Activated naive CD4-positive, alpha-beta T cell treated with anti-CD3 and anti-CD28 coated beads, Interleukin-2, amount 10 ng/mL, durations not matched to agents 7 days and 5 days (primary cell): ENCODE data around the gene LIG1.
"Not testable (repeated sequence)": the region's sequence is repeated elsewhere in the genome, so short reads cannot be mapped to it uniquely, and the experiment has no call there.

Experiments used
- CTCF ChIA-PET: fragments of 350-600 bp; sonication (Branson Sonifier 250); formaldehyde crosslinking; loops from one replicate; lab custom pipeline; 2021; ENCODE audit warnings: antibody characterized with exemption; lab: Charles Lee
- DNase-seq: peaks from one replicate; pipeline ENCODE4 v3.0.0-alpha.2; 2020
- H3K27ac Mint-ChIP-seq: one replicate; pipeline ENCODE4 v1.8.0; 2021; ENCODE audit warnings: mild to moderate bottlenecking, moderate library complexity, mixed read lengths
- H3K27me3 Mint-ChIP-seq: one replicate; pipeline ENCODE4 v1.8.0; 2021; ENCODE audit warnings: mild to moderate bottlenecking, mixed read lengths
- H3K36me3 Mint-ChIP-seq: one replicate; pipeline ENCODE4 v1.8.0; 2021; ENCODE audit warnings: mixed read lengths
- H3K4me1 Mint-ChIP-seq: one replicate; pipeline ENCODE4 v1.8.0; 2021; ENCODE audit warnings: mixed read lengths
- H3K4me3 Mint-ChIP-seq: one replicate; pipeline ENCODE4 v1.8.0; 2021; ENCODE audit warnings: mild to moderate bottlenecking, moderate library complexity, mixed read lengths
- H3K9me3 Mint-ChIP-seq: one replicate; pipeline ENCODE4 v1.8.0; 2021; ENCODE audit warnings: mixed read lengths

The LIG1 gene

GRCh38 chr19:48102870-48103751, 67.0 kb downstream of the LIG1 start:
- peak; percentile 59 for DNase-seq

GRCh38 chr19:48095612-48096175, 74.5 kb downstream of the LIG1 start:
- no peak for DNase-seq
- CTCF ChIA-PET: interaction anchor here (1.4 kb wide), 1 partner anchor 12 kb away, joined by 6 read pairs; no protein-coding TSS in a partner anchor
- Mint-ChIP-seq H3K36me3 (no peaks in the 10 kb centered on the region), H3K9me3 (peaks cover 8% of the 10 kb centered on the region), H3K4me3 (no peak overlapping the region), H3K27ac (no peak overlapping the region), H3K4me1 (no peaks in the 10 kb centered on the region), H3K27me3 (peaks cover 8% of the 10 kb centered on the region)

More at GRCh38 chr19:48102870-48103751, 67.0 kb downstream of the LIG1 start:
- H3K27me3 Mint-ChIP-seq: no peaks in the 10 kb centered on the region
- no peaks in the 10 kb centered on the region for H3K36me3 Mint-ChIP-seq
- H3K4me3 Mint-ChIP-seq: no peak overlapping the region
- CTCF ChIA-PET: interaction anchor here (0.7 to 2.4 kb wide), 16 partner anchors 8 to 515 kb away, joined by 3 to 14 read pairs (median 3); no protein-coding TSS in a partner anchor
- H3K9me3 Mint-ChIP-seq: no peaks in the 10 kb centered on the region
- peaks cover 5% of the 10 kb centered on the region for H3K4me1 Mint-ChIP-seq
- no peak overlapping the region for H3K27ac Mint-ChIP-seq

- CTCF ChIA-PET: interaction anchor here (0.7 to 1.4 kb wide), 2 partner anchors 9 to 13 kb away, joined by 4 to 6 read pairs; no protein-coding TSS in a partner anchor
- Mint-ChIP-seq H3K36me3 (no peaks in the 10 kb centered on the region), H3K4me3 (no peak overlapping the region), H3K27me3 (peaks cover 9% of the 10 kb centered on the region), H3K27ac (no peak overlapping the region), H3K4me1 (no peaks in the 10 kb centered on the region), H3K9me3 (peaks cover 8% of the 10 kb centered on the region)
- DNase-seq: no peak
Measured at GRCh38 chr19:48094855-48095203, 75.3 kb downstream of the LIG1 start.

GRCh38 chr19:48094129-48094854, 75.9 kb downstream of the LIG1 start:
- H3K36me3 Mint-ChIP-seq: no peaks in the 10 kb centered on the region
- H3K9me3 Mint-ChIP-seq: peaks cover 8% of the 10 kb centered on the region
- no peak overlapping the region for H3K27ac Mint-ChIP-seq
- no peaks in the 10 kb centered on the region for H3K4me1 Mint-ChIP-seq
- no peak overlapping the region for H3K4me3 Mint-ChIP-seq
- CTCF ChIA-PET: interaction anchor here (0.7 to 1.4 kb wide), 2 partner anchors 9 to 14 kb away, joined by 4 to 6 read pairs; no protein-coding TSS in a partner anchor
- no peak for DNase-seq
- H3K27me3 Mint-ChIP-seq: peaks cover 9% of the 10 kb centered on the region

GRCh38 chr19:48091111-48091718, 78.9 kb downstream of the LIG1 start:
- H3K36me3 Mint-ChIP-seq, DNase-seq, CTCF ChIA-PET, H3K9me3 Mint-ChIP-seq, H3K27me3 Mint-ChIP-seq, H3K4me3 Mint-ChIP-seq, H3K27ac Mint-ChIP-seq, H3K4me1 Mint-ChIP-seq: not testable (repeated sequence)

GRCh38 chr19:48090281-48090802, 79.8 kb downstream of the LIG1 start:
- Mint-ChIP-seq H3K27me3 (peaks cover 9% of the 10 kb centered on the region), H3K4me1 (no peaks in the 10 kb centered on the region), H3K4me3 (no peak overlapping the region), H3K36me3 (no peaks in the 10 kb centered on the region), H3K9me3 (peaks cover 8% of the 10 kb centered on the region), H3K27ac (no peak overlapping the region)
- DNase-seq: no peak
- CTCF ChIA-PET: interaction anchor here (0.8 kb wide), 1 partner anchor 57 kb away, joined by 3 read pairs; no protein-coding TSS in a partner anchor

- H3K27ac Mint-ChIP-seq, H3K4me3 Mint-ChIP-seq, H3K9me3 Mint-ChIP-seq, H3K27me3 Mint-ChIP-seq, H3K4me1 Mint-ChIP-seq, DNase-seq, H3K36me3 Mint-ChIP-seq, CTCF ChIA-PET: not testable (repeated sequence)
Measured at GRCh38 chr19:48088991-48089390, 81.2 kb downstream of the LIG1 start.

- H3K4me1 Mint-ChIP-seq: no peaks in the 10 kb centered on the region
- H3K36me3 Mint-ChIP-seq: no peaks in the 10 kb centered on the region
- CTCF ChIA-PET: interaction anchor here (1.4 to 1.7 kb wide), 2 partner anchors 22 to 66 kb away, joined by 4 to 5 read pairs; no protein-coding TSS in a partner anchor
- no peak for DNase-seq
- H3K9me3 Mint-ChIP-seq: no peaks in the 10 kb centered on the region
- peaks cover 3% of the 10 kb centered on the region for H3K27me3 Mint-ChIP-seq
- no peak overlapping the region for H3K27ac Mint-ChIP-seq
- no peak overlapping the region for H3K4me3 Mint-ChIP-seq
Measured at GRCh38 chr19:48085904-48086864, 84.0 kb downstream of the LIG1 start.

GRCh38 chr19:48085076-48085475, 85.1 kb downstream of the LIG1 start:
- Mint-ChIP-seq H3K9me3 (no peaks in the 10 kb centered on the region), H3K27me3 (no peaks in the 10 kb centered on the region), H3K36me3 (no peaks in the 10 kb centered on the region), H3K4me3 (no peak overlapping the region), H3K4me1 (no peaks in the 10 kb centered on the region), H3K27ac (no peak overlapping the region)
- CTCF ChIA-PET: interaction anchor here (1.7 kb wide), 1 partner anchor 67 kb away, joined by 5 read pairs; no protein-coding TSS in a partner anchor
- no peak for DNase-seq

GRCh38 chr19:48081106-48081505, 89.0 kb downstream of the LIG1 start:
- no peaks in the 10 kb centered on the region for H3K9me3 Mint-ChIP-seq
- CTCF ChIA-PET: interaction anchor here (0.7 kb wide), 1 partner anchor 22 kb away, joined by 3 read pairs; no protein-coding TSS in a partner anchor
- no peaks in the 10 kb centered on the region for H3K36me3 Mint-ChIP-seq
- H3K4me1 Mint-ChIP-seq: no peaks in the 10 kb centered on the region
- H3K4me3 Mint-ChIP-seq: no peak overlapping the region
- no peaks in the 10 kb centered on the region for H3K27me3 Mint-ChIP-seq
- no peak for DNase-seq
- no peak overlapping the region for H3K27ac Mint-ChIP-seq

- not testable (repeated sequence) for H3K36me3 Mint-ChIP-seq, H3K4me3 Mint-ChIP-seq, H3K4me1 Mint-ChIP-seq, DNase-seq, H3K27me3 Mint-ChIP-seq, H3K27ac Mint-ChIP-seq, H3K9me3 Mint-ChIP-seq
- CTCF ChIA-PET: interaction anchor here (1.2 kb wide), 1 partner anchor 23 kb away, joined by 3 read pairs; no protein-coding TSS in a partner anchor
Measured at GRCh38 chr19:48070177-48070769, 99.9 kb downstream of the LIG1 start.

GRCh38 chr19:48069435-48069834, 100.7 kb downstream of the LIG1 start:
- H3K36me3 Mint-ChIP-seq: no peaks in the 10 kb centered on the region
- no peak for DNase-seq
- no peak overlapping the region for H3K27ac Mint-ChIP-seq
- CTCF ChIA-PET: interaction anchor here (1.2 kb wide), 1 partner anchor 22 kb away, joined by 3 read pairs; no protein-coding TSS in a partner anchor
- no peaks in the 10 kb centered on the region for H3K27me3 Mint-ChIP-seq
- H3K9me3 Mint-ChIP-seq: no peaks in the 10 kb centered on the region
- H3K4me3 Mint-ChIP-seq: no peak overlapping the region
- no peaks in the 10 kb centered on the region for H3K4me1 Mint-ChIP-seq
